Measurements from ENCODE around the gene CPM.

The CPM gene

DNA sequence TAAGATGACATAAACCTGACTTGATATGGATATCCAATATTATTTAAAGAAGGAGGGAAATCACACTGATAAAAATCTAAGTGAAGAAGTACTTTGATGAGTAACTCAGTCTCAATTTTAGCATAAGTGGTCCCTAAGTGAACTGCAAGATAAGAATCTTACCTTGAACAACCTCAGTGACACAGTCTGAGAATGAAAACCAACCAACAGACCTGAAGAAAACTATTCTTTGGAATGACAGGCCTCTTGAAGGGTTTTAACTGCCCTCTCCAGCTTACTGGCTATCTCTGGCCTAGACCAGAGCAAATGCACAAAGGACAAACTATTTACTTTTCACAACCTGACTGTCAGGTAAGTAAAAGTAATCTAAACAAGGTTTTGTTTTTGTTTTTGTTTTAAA is 44.7 kb downstream of the CPM start:
- TF ChIP-seq, protein P1, sequence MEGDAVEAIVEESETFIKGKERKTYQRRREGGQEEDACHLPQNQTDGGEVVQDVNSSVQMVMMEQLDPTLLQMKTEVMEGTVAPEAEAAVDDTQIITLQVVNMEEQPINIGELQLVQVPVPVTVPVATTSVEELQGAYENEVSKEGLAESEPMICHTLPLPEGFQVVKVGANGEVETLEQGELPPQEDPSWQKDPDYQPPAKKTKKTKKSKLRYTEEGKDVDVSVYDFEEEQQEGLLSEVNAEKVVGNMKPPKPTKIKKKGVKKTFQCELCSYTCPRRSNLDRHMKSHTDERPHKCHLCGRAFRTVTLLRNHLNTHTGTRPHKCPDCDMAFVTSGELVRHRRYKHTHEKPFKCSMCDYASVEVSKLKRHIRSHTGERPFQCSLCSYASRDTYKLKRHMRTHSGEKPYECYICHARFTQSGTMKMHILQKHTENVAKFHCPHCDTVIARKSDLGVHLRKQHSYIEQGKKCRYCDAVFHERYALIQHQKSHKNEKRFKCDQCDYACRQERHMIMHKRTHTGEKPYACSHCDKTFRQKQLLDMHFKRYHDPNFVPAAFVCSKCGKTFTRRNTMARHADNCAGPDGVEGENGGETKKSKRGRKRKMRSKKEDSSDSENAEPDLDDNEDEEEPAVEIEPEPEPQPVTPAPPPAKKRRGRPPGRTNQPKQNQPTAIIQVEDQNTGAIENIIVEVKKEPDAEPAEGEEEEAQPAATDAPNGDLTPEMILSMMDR (IDR thresholded peaks at IDR 0.05; ENCODE audit: insufficient read depth, missing control alignments) = no peak
- DNase-seq (ENCODE audit: insufficient read length, low spot score) (no peak), FAIRE-seq (no peak)

DNA sequence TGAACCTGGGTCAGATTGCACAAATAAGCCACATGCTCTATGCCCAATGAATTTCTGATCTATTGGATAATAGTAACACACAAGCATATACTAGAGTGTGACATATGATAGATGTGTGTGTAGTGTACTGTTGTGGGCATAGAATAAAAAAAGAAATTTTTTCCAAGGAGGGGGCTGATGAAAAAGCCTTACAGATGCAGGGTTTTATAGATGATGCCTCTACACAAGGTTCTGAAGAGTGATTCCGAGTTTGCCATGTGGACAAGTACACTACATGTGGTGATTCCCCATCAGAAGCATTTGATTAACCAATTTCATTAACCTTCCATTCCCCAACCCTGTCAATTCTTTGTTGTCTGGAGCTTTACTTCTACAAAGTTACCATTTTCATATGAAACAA is 45.3 kb downstream of the CPM start:
- FAIRE-seq (no peak), DNase-seq (ENCODE audit: insufficient read length, low spot score) (no peak)
- TF ChIP-seq, protein P1 (IDR thresholded peaks at IDR 0.05; ENCODE audit: insufficient read depth, missing control alignments) = no peak

DNA sequence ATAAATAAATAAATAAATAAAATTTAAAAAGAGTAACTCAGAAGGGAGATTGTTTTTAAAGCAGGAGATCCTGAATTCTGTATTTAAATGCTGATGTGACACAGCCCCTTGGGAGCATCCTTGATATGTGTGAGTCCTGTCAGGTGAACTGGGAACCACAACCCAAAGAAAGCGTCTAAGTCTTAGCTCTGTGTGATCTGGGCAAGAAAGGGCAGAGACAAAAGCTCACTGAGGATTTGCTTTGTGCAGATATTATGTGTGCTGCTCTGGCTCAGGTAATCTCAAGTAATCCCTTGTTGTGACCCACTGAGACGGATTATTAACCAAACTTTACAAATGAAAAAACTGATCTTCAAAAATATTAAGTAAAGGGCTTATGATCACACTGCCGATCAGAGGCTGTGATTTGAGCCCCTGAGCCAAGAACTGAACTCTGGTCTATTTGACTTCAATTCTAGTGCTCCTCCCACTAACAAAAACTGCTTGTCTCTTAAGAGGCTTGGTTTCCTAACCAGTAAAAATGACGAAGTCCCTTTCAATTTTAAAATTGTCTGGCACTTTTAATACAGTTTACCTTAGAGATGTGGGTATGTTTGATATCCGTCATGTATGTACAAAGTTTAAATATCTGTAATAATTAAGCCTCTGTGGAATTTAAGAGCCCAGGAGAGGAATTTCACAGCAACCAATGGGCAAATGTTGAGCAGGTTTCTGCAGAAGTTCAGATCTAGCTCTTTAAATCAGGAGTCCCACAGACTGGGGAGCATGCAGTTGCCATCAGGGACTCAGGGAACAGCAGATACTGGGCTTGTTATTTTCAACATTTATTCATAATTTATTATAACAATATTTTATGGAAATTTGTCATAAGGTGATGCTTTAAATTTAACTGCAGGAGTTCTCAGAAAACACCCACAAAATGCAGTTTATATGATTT is 46.1 kb downstream of the CPM start:
- DNase-seq (ENCODE audit: insufficient read length, low spot score) (peak; percentile 52), FAIRE-seq (no peak)
- TF ChIP-seq, protein P1 (IDR thresholded peaks at IDR 0.05; ENCODE audit: insufficient read depth, missing control alignments) = no peak

DNA sequence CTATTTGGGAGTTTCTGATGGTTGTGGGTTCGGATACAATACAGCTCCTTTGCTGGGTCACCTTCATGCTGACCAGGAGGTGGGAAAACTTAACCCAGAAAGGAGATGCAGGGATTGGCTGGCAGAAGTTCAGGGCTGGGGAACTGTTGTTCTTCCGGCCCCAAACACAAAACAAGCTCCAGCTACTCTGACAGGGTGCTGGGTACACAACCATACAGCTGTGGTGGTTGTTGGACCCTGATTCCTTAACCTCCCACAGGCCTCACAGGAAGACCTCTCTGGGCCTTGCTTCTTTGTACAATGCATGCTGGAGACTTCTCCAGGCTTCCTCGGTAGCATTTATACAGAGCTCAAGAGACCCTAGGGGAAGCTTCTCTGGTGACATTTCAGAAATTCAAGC is 47.6 kb downstream of the CPM start:
- TF ChIP-seq, protein P1 (IDR thresholded peaks at IDR 0.05; ENCODE audit: insufficient read depth, missing control alignments) = no peak
- DNase-seq (ENCODE audit: insufficient read length, low spot score) = no peak
- no peak for FAIRE-seq

DNA sequence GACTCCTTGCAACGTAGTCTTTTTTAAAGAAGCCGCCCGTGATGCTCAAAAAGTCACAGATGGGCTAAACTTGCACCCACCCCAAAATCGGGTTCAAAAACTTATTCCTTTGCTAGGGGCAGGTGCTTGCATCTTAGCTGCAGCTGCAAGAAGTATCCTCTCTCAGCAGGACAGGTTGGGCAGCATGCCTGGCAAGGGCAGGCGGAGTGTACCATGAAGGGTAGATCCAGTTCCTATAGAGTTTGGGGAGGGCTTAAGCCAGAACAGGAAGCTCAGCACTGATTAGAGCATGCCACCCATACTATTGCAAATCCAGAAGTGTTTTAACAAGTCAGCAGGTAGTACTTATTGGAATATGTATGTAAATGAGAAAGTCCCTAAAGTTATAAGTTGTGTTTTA is 48.7 kb downstream of the CPM start:
- FAIRE-seq = no peak
- DNase-seq (ENCODE audit: insufficient read length, low spot score) = no peak
- TF ChIP-seq, protein P1 (IDR thresholded peaks at IDR 0.05; ENCODE audit: insufficient read depth, missing control alignments) = no peak

DNA sequence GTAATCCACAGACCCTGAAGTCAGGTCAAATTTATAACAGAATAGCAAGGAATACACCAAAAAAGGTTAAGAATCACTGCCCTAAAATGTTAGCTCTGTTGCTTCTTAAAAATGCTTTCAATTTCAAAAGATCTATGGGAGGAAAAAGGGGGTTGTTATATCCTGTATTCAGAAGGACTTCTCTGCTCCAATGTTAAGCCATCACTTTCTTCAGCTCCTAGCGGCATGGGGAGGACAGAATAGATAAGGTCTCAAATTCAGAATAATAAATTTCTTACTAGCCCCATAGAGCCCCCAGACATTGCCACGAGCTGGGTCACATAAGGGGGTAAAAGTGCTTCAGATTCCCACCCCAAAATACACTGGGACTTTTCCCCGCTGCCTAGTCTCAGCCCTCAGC is 49.8 kb downstream of the CPM start:
- TF ChIP-seq, protein P1 (IDR thresholded peaks at IDR 0.05; ENCODE audit: insufficient read depth, missing control alignments) = no peak
- FAIRE-seq (no peak), DNase-seq (ENCODE audit: insufficient read length, low spot score) (no peak)
